NCI-H345 treated with DMSO at 0.1 percent for 48 hours (cell line): ENCODE measurements around the gene MIXL1.
"Not testable (repeated sequence)": the region's sequence is repeated elsewhere in the genome, so short reads cannot be mapped to it uniquely, and the experiment has no call there.

ENCODE experiments used
- DNase-seq: peaks from one replicate; lab custom pipeline; 2025; ENCODE audit not compliant: unreplicated experiment; lab: John Stamatoyannopoulos, UW

Gene MIXL1

DNA sequence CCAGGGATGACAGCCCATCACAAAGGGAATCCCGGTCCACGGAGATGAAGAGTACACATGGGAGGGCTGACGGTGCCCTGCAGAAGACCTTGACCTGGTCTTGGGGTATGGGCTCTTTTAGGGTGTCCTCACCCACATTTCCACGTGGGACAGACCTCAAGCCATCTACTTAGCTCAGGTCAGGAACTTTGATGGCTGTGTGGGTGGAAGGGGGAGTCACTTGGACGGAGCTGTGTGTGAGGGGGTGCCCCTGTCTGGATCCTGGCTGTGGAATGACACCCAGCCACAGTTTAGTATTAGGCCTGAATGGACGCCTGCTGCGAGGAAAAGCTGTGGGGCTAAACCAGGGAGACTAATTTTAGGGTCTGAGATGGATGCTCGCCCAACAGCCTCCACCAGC lies 10.9 kb upstream of the MIXL1 start:
- DNase-seq, result no peak

GRCh38 chr1:226215239-226215638 lies 8.2 kb upstream of the MIXL1 start:
- DNase-seq, result no peak

GRCh38 chr1:226216056-226216455 lies 7.4 kb upstream of the MIXL1 start:
- DNase-seq, result no peak

GRCh38 chr1:226217273-226217672 lies 6.2 kb upstream of the MIXL1 start:
- no peak for DNase-seq

- no peak for DNase-seq
These were observed 2.8 kb upstream of the MIXL1 start for GRCh38 chr1:226220473-226221189.

- no peak for DNase-seq
These were observed 778 bp upstream of the MIXL1 start for GRCh38 chr1:226222686-226223085.

- no peak for DNase-seq
These were observed 351 bp downstream of the MIXL1 start for GRCh38 chr1:226223786-226224244.

DNA sequence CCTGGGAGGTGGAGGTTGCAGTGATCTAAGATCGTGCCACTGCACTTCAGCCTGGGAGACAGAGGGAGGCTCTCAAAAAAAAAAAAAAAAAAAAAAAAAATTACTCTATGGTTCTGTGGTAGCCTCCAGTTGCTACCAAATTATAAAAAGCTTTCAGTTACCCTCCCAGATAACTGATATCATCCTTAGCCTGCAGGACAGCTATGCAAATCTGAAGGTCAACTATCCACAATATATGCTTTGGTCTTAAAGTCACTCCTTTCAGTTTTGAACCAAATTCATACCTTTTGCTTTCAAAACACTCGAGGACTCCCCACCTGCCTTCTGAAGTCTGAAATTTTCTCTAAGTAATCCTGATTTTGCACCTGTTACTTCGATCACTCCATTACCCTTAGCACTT lies 3.1 kb downstream of the MIXL1 start:
- DNase-seq, result no peak

DNA sequence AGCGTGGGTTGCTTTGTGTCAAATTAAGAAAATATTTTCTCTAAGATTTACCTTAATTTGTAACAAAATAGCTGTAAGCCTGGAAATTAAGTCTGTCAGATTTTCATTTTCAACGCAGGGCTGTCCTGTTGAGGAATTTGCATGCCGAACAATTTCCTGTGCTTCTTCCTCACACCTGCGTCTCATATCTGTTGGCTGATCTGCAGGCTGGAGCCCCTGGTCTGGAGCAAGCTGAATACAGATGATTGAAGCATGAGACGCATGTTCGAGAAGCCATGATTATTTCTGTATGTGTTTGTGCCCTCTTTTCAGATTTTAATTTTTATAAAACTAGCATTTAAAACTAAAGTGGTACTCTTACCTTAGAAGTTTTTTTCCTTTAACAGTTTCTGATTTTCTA lies 9.8 kb downstream of the MIXL1 start:
- no peak for DNase-seq

DNA sequence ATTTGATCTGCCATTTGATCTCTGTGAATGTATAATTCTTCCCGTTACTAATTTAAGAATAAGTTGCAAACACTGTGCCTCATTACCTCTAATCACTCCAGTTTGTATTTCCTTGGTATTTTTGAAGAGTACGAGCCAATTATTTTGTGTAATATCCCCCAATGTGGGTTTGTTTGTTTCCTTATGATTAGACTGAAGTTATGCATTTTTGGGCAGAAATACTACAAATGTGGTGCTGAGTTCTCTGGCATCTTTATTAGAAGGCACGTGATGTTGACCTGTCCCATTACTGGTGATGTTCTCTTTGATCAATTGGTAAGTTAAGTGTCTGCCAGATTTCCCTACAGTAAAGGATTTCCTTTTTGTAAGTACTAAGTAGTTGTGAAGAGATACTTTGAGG lies 10.3 kb downstream of the MIXL1 start:
- DNase-seq, result no peak

- DNase-seq, result no peak
These were observed 13.4 kb downstream of the MIXL1 start for GRCh38 chr1:226236826-226237225.

DNA sequence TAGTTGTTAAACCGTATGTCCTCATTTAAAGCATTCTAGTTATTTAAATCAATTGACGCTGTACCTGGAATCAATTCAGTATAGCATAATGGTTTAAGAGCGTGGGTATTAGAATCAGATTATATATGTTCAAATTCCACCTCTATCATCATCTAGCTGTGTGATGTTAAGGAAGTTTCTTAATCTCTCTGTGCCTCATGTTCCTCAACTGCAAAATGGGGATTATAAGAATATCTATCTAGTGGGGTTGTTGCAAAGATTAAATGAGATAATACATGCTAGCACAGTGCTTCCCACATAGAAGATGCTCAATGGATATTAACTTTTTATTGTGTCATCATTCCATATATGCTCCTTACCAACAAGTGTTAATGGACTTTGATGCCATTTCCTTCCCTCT lies 16.0 kb downstream of the MIXL1 start:
- no peak for DNase-seq

DNA sequence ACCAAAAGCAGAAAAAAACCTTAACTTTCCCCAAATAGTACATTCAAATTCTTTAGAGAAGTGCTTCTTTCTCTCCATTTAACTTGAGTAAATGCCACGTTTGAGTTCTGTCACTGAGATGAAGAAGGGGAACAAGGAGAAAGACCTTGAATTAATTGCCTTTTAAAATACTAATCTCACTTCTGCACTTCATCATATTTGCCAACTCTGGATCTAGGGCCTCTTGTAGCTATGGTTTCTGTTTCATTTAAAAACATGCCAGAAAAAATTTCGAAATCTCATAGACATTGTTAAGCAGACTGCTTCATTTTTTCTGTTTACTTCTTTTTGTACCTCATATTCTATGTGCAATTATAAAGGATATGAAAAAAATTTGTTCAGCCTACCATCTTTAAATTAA lies 24.6 kb downstream of the MIXL1 start:
- no peak for DNase-seq

- no peak for DNase-seq
These were observed 25.3 kb downstream of the MIXL1 start for GRCh38 chr1:226248796-226249195.

GRCh38 chr1:226250511-226250910 lies 27.0 kb downstream of the MIXL1 start:
- DNase-seq, result no peak

GRCh38 chr1:226252841-226253240 lies 29.4 kb downstream of the MIXL1 start:
- DNase-seq, result not testable (repeated sequence)

- no peak for DNase-seq
These were observed 30.5 kb downstream of the MIXL1 start for GRCh38 chr1:226253933-226254332.

- no peak for DNase-seq
These were observed 31.9 kb downstream of the MIXL1 start for GRCh38 chr1:226255380-226255779.

DNA sequence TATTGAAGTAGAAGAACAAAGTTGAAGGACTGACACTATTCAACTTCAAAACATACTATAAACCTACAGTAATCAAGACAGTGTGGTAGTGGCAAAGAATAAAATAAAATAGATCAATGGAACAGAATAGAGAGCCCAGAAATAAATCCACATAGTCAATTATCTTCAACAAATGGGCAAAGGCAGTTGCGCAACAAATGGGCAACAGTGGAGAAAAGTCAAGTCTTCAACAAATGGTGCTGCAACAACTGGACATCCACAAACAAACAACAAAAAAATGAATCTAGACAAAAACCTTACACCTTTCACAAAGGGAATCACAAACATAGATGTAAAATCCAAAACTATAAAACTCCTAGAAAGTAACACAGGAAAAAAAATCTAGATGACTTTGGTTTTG lies 38.4 kb downstream of the MIXL1 start:
- DNase-seq, result no peak

DNA sequence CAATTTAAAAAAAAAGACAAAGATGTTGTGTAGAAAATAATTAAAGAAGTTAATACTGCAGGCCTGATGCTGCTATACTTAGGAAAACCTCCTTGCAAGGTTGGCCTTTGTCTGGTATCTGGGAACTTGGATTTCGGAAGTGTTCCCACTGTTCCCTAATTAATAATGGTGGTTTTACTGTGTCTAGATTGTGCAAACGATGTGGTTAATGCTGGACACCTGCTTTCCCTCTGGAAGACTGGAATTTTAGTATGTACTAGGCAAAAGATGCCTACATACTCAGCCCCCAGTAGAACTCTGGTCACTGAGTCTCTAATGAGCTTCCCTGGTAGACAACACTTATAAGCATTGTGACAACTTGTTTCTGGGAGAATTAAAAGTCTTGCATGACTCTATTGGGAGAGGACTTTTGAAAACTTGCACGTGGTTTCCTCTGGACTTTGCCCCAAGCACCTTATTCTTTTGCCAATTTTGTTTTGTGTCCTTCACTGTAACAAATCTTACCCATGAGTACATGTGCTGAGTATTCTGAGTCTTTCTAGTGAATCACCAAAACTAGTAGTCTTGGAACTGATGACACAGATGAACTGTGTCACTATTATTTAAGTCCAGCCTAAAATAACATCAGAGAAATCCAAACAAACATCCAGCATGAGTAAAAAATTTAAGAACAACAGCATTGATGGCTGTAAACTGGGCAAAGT lies 45.1 kb downstream of the MIXL1 start:
- DNase-seq, result no peak

DNA sequence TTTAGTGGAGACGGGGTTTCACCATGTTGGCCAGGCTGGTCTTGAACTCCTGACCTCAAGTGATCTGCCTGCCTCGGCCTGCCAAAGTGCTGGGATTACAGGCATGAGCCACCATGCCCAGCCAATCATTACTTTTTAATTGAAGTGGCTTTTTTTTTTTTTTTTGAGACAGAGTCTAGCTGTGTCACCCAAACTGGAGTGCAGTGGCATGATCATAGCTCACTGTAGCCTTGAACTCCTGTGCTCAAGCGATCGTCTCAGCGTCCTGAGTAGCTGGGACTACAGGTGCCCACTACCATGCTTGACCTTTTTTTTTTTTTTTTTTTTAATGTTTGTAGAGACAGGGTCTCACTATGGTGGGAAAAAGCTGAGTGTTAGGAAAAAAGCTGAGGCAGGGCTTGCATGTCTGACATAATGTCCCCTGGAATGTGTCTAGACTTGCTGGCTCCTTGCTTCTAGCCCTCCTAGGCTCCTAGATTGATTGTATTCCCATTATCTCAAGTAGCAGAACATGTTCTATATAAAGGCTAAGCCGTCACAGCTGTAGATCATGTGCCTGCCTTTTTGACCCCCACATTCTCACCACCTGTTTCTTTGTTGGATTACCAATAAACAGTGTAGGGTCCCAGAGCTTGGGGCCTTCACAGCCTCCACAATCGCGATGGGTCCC lies 48.9 kb downstream of the MIXL1 start:
- DNase-seq, result not testable (repeated sequence)

DNA sequence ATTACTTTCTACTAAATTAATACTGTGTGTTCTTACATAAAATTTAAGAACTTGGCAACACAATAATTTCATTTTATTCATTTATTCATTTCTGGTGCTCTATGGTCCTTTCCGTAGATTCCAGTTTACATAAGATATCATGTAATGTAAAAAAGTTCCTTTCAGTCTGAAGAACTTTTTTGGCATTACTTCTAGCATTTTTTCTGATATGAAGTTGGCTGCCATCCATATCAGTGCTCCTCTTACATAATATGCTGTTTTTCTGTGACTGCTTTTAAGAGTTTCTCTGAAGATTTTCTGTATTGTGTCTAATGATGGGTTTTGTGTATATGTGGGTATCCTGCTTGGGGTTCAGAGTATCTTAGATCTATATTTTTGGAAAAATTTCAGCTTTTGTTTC lies 50.7 kb downstream of the MIXL1 start:
- DNase-seq, result no peak
